ENCODE measurements around the gene SLAIN2.
"Not testable (repeated sequence)": the region's sequence is repeated elsewhere in the genome, so short reads cannot be mapped to it uniquely, and the experiment has no call there.

SLAIN2 gene

GRCh38 chr4:48340965-48341775 is at the start of gene SLAIN2:
TSS of gene SLAIN2 (plus strand) at chr4:48341529. CDS start at chr4:48341740, 211 bp downstream.
- DNase-seq = peak; percentile 85

- DNase-seq = not testable (repeated sequence)
These were observed 49.0 kb upstream of the SLAIN2 start for GRCh38 chr4:48292218-48292790.

GRCh38 chr4:48295116-48295515 is 46.2 kb upstream of the SLAIN2 start:
- DNase-seq = no peak

- no peak for DNase-seq
These were observed 45.0 kb upstream of the SLAIN2 start for GRCh38 chr4:48296365-48296764.

- DNase-seq = no peak
These were observed 44.0 kb upstream of the SLAIN2 start for GRCh38 chr4:48297256-48297846.

GRCh38 chr4:48299560-48299959 is 41.8 kb upstream of the SLAIN2 start:
- DNase-seq = no peak

GRCh38 chr4:48300004-48300403 is 41.3 kb upstream of the SLAIN2 start:
- DNase-seq = no peak

GRCh38 chr4:48305508-48305907 is 35.8 kb upstream of the SLAIN2 start:
- no peak for DNase-seq

GRCh38 chr4:48307528-48307927 is 33.8 kb upstream of the SLAIN2 start:
- DNase-seq = no peak

- no peak for DNase-seq
These were observed 32.4 kb upstream of the SLAIN2 start for GRCh38 chr4:48308901-48309300.

GRCh38 chr4:48311896-48312295 is 29.4 kb upstream of the SLAIN2 start:
- no peak for DNase-seq

- DNase-seq = not testable (repeated sequence)
These were observed 26.6 kb upstream of the SLAIN2 start for GRCh38 chr4:48314746-48315145.

GRCh38 chr4:48315728-48316630 is 25.4 kb upstream of the SLAIN2 start:
- peak; percentile 8 for DNase-seq

GRCh38 chr4:48321312-48321711 is 20.0 kb upstream of the SLAIN2 start:
- DNase-seq = no peak

GRCh38 chr4:48322063-48322462 is 19.3 kb upstream of the SLAIN2 start:
- DNase-seq = no peak

- no peak for DNase-seq
These were observed 17.0 kb upstream of the SLAIN2 start for GRCh38 chr4:48324281-48324680.

- no peak for DNase-seq
These were observed 12.1 kb upstream of the SLAIN2 start for GRCh38 chr4:48329193-48329592.

- DNase-seq = no peak
These were observed 11.4 kb upstream of the SLAIN2 start for GRCh38 chr4:48329976-48330375.

- no peak for DNase-seq
These were observed 9.6 kb upstream of the SLAIN2 start for GRCh38 chr4:48331577-48332330.

GRCh38 chr4:48332661-48333060 is 8.7 kb upstream of the SLAIN2 start:
- DNase-seq = no peak

GRCh38 chr4:48333587-48333986 is 7.7 kb upstream of the SLAIN2 start:
- DNase-seq = no peak

- no peak for DNase-seq
These were observed 7.1 kb upstream of the SLAIN2 start for GRCh38 chr4:48334236-48334635.

Measured in NCI-H524 treated with DMSO at 0.1 percent for 48 hours (cell line).